MM.1S (cell line): ENCODE measurements around the gene MYL5.

Source experiments
- EZH2 ChIP-seq: fragments of 300-600 bp; sonication (generic); optimal IDR thresholded peaks from 2 replicates; pipeline ENCODE3; 2017; ENCODE audit warnings: low read depth, mild to moderate bottlenecking, antibody characterized with exemption, low read length, mixed read lengths
- TF ChIP-seq, protein P1 (sequence below): fragments of 300-600 bp; sonication (generic); IDR thresholded peaks from 2 replicates; pipeline ENCODE4 v1.5.1; 2016; ENCODE audit warnings: antibody characterized with exemption, low read length, mixed read lengths

GRCh38 chr4:659851-660250, 14.5 kb upstream of the MYL5 start:
- no peak for TF ChIP-seq EZH2
- TF ChIP-seq, protein P1, sequence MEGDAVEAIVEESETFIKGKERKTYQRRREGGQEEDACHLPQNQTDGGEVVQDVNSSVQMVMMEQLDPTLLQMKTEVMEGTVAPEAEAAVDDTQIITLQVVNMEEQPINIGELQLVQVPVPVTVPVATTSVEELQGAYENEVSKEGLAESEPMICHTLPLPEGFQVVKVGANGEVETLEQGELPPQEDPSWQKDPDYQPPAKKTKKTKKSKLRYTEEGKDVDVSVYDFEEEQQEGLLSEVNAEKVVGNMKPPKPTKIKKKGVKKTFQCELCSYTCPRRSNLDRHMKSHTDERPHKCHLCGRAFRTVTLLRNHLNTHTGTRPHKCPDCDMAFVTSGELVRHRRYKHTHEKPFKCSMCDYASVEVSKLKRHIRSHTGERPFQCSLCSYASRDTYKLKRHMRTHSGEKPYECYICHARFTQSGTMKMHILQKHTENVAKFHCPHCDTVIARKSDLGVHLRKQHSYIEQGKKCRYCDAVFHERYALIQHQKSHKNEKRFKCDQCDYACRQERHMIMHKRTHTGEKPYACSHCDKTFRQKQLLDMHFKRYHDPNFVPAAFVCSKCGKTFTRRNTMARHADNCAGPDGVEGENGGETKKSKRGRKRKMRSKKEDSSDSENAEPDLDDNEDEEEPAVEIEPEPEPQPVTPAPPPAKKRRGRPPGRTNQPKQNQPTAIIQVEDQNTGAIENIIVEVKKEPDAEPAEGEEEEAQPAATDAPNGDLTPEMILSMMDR: no peak
